Stimulated activated CD4-positive, alpha-beta T cell treated with anti-CD3 and anti-CD28 coated beads, Interleukin-4, amount 100 ng/mL, for 48 hours (primary cell): ENCODE measurements around the gene GLE1.
A peak's percentile ranks its signal among the peaks of the same experiment; 100 is the strongest.

Experiments
- DNase-seq, 2 donors: peaks; one replicate each; pipeline ENCODE4 v3.0.0-alpha.2; 2020; ENCODE audit warnings: low read depth in 2 of 2

The GLE1 gene, protein sequence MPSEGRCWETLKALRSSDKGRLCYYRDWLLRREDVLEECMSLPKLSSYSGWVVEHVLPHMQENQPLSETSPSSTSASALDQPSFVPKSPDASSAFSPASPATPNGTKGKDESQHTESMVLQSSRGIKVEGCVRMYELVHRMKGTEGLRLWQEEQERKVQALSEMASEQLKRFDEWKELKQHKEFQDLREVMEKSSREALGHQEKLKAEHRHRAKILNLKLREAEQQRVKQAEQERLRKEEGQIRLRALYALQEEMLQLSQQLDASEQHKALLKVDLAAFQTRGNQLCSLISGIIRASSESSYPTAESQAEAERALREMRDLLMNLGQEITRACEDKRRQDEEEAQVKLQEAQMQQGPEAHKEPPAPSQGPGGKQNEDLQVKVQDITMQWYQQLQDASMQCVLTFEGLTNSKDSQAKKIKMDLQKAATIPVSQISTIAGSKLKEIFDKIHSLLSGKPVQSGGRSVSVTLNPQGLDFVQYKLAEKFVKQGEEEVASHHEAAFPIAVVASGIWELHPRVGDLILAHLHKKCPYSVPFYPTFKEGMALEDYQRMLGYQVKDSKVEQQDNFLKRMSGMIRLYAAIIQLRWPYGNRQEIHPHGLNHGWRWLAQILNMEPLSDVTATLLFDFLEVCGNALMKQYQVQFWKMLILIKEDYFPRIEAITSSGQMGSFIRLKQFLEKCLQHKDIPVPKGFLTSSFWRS

DNA sequence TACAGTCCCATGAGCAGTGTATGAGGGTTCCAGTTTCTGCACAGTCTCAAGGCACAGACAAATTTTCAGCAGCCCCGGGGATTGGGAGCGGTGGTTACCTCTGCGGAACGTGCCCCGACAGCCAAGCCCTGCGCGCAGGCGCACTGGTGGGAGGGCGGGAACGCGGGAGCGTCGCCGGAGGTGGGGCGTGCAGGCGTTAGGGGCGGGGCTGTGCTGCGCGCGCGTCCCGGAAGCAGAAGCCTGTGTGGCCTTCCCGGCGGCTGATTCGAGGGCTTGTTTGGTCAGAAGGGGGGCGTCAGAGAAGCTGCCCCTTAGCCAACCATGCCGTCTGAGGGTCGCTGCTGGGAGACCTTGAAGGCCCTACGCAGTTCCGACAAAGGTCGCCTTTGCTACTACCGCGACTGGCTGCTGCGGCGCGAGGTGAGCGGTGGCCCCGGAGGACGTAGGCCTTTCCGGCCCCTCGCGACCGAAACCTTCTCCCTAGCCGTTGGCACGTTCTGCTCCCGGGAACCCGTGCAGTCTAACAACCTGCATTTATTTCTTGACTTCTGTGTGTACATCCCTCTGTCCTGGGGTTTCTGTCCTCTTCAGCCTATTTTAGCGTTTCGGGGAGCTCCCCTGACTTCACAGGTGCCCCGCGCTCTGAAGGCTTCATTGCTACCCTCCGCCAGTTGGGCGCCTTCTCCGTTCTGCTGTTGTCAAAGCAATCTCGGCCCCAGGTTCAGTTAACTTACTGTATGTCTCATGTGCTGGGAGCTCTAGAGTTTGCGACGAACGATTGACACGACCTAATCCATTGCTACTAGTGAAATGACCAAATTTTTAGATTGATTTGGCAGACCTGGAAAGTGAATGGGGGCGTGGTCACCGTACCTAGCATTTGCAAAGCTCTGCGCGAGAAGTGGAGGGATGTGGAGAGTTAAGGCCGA, at the start of gene GLE1:
TSS of gene GLE1 (plus strand) at position 235 of the 929 bp plus-strand sequence. CDS start at position 322, 87 bp downstream.
- DNase-seq: peak; percentile 96 to 98

DNA sequence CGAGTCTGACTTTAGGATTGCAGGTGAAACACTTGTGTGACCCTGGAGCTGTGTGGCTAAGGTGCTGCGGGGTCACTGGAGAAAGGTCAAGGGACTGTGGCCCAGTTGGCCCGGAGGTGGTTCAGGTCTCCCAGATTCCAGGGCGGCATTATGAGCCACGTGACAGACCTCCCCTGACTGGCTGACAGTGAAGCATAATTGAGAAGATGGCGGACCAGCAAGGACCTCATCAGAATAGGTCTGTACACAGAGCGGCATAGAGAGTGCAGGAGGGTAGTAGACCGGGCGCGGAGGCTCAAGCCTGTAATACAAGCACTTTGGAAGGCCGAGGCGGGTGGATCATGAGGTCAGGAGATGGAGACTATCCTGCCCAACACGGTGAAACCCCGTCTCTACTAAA, 49.5 kb upstream of the GLE1 start:
- DNase-seq: no peak

DNA sequence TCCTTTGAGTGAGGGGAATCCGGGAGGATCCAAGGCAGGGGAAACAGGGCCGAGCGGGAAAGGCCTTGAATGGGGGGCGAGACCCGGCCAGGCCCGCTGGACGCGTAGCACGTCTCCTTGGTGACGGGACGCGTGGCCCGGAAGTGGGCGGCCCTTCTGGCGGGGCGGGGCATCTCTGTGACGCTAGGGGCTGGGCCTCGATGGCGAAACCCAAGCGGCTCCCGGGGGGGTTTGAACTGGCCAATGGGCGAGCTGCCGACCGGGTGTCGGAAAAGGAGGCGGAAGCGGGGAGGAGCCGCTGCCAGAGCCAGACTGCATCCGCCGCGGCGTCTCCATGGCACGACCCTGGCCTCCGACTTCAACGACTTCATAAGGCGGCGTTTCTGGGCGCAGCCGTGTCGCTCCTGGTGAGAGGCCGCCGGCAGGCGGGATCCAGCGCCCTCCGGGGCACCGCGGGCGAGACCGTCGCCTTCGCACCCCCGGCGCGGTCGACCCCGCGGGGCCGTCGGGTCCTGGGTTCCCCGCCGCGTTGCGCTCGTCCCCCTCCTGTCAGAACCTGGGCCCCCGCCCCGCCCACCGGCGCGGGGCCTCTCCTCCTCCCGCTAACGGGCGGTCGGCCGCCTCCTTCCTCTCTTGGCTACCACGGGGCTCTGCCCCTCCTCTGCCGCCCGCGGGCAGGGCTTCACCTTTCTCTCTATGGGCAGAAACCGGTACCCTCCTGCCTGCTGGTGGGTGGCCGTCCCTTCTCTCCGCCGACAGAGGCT, 48.5 kb upstream of the GLE1 start, which contains the start of gene ODF2:
TSS of gene ODF2 (plus strand) at position 158 of the 764 bp plus-strand sequence. CDS start at position 244, 86 bp downstream.
- peak; percentile 97 to 99 for DNase-seq

DNA sequence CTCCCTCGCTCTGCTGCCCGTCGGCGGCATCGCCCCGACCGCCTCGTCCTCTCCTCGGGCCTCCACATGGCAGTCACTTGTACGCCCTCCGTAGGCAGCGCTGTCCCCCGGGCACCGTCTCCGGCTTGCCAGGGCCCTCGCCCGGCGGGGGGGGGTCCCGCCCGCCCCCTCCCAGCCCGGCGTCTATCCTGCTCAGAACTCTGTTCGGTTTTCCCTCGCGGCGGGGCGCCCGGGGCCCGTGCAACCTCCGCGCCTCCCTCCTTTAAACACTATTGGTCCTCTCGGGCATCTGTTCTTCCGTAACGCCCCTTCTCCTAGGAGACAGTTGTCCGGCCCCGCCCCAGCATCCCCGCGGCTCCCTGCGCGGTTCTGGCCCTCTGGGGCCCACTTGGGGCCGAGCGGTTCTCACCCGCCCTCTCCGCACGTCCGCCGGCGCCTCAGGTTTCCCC, 47.9 kb upstream of the GLE1 start:
- peak; percentile 42 to 72 for DNase-seq

DNA sequence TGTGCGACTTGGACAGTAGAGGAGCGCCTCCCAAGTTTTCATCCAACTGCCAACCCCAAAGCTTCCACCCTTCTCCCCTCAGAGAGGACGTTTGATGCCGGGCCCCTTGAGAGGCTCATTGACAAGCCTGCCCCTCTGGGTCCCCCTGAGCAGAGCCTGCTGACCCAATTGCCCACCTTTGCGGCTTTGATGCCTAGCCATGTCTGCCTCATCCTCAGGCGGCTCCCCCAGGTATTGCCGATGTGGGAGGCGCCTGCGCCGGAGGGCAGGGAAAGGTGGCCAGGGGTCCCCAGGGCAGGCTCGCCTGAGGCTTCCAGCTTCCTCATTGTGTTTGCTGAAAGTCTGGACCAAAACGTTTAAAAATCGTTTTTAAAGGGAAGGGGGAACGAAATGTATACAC, 47.3 kb upstream of the GLE1 start:
- no peak for DNase-seq

DNA sequence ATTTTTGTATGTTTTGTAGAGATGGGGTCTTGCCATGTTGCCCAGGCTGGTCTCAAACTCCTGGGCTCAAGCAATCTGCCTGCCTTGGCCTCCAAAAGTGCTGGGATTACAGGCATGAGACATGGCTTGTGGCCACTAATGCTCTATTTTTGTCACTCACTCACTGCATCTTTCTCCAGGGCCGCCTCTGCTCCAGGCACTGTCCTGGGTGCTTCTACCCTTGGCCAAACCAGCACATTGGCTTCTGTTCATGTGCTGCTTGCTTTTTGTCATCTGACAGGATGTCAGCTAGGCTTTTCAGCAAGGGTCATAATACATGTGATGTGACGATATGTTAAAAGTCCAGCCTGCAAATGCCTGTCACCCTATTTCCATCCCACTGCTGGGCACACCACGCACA, 45.5 kb upstream of the GLE1 start:
- DNase-seq: no peak

DNA sequence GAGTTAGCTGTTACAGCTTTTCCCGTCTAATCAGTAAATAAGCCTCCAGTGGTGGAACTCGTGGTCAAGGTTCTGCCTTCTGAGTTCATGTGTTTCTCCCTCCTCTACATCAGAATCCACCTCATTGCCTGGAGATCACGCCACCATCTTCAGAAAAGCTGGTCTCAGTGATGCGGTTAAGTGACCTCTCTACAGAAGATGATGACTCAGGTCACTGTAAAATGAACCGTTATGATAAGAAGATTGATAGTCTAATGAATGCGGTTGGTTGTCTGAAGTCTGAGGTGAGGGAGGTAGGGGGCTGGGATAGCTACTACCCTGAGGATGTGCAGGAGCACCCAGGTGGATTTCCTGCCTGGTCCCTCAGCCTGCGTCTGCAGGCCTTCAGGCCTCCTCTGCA, 35.4 kb upstream of the GLE1 start:
- DNase-seq: no peak

DNA sequence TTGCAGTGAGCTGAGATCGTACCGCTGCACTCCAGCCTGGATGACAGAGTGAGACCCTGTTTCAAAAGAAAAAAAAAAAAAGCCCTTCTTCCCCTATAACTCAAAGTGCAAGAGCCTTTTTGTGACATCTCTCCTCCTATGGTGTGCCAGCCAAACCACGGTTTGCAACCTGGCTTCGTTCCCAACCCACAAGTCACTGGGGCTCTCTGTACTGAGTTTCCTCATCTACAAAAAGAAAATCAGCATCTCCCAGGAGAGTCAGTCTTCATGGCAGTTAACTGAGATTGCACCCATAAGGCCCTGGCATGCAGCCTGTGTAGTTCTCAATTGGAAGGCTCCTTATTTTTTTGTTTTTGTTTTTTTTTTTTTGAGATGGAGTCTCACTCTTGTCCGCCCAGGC, 34.0 kb upstream of the GLE1 start:
- DNase-seq: no peak

DNA sequence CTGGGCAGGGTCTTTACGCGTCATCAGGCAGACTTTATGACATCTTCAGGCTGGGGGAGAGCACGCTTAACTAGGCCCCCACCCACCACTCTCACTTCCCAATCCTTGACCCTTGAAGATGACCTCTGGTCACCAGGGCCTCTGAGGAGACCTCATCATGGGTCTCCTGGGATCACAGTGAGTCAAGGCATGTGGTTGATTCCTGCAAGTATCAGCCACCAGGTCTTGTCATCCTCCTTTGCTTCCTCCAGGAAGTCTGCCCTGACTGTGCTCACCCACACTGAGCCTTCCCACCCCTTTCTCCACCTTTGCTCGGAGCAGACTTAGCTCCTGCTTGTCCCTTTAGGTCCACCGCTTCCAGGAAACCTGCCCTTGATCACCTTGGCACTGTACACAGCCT, 31.4 kb upstream of the GLE1 start:
- no peak for DNase-seq

DNA sequence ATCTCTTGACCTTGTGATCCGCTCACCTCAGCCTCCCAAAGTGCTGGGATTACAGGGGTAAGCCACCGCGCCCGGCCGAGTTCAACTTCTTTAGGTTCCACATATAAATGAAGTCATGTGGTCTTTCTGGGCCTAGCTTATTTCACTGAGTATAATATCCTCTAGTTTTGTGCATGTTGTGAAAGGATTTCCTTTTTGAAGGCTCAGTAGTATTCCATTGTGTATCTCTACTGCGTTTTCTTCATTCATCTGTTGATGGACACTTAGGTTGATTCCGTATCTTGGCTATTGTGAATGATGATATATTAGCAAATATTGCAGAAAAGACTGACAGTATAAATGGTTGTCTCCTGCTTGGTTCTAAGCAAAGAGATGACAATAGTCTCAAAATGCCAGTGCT, 28.7 kb upstream of the GLE1 start:
- DNase-seq: no peak

DNA sequence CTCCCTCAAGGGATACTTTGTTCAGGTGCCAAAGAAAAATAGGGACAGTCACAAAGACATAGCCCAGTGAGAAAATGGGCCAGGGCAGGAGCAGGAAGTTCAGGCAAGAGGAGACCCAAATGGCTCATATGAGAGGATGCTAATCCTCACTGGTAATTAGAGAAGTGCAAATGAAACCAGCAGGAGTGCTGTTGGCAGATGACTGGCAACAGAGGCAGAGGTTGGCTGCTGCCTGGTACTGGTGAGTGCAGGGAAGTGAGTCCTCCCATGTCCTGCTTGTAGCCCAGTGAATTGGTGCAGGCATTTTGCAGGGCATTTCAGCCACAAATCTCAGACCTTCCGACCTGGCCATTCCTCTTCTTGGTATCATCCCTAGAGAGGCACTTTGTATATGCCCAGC, 25.3 kb upstream of the GLE1 start:
- no peak for DNase-seq

DNA sequence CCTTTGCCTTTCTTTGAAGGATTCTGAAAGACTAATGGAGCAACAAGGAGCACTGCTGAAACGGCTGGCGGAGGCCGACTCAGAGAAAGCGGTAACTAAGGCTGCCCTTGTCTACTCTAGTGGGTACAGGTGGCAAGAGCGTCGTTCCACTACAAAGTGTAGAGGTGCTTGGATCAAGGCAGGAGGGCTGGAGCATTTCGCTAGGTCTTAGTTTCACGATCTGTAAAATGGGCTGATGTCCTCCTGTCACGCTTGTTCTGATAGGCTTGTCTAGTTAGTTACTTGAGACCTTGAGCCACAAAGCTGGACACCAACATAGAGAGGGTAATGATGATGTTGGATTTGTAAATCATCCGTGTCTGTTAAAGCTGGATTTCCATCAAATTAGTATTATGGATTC, 23.0 kb upstream of the GLE1 start:
- no peak for DNase-seq

DNA sequence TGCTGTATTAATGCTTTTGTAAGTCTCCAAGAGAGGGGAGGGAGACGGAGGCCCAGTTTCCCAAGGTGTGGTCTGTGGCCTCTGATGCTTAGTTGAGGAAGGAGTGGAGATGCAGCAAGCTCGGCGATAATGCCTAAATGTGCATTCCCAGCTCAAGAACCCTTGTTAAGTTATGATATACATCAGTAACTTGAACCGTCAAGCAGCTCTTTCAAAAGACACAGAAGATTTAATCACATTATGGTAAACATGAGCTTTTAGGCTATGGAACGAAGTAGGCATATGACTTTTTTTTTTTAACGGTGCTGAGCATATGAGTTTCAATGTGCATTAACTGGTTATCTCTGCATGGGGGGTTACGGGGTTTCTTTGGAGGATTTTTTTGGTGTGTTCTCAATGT, 22.3 kb upstream of the GLE1 start:
- DNase-seq: no peak

DNA sequence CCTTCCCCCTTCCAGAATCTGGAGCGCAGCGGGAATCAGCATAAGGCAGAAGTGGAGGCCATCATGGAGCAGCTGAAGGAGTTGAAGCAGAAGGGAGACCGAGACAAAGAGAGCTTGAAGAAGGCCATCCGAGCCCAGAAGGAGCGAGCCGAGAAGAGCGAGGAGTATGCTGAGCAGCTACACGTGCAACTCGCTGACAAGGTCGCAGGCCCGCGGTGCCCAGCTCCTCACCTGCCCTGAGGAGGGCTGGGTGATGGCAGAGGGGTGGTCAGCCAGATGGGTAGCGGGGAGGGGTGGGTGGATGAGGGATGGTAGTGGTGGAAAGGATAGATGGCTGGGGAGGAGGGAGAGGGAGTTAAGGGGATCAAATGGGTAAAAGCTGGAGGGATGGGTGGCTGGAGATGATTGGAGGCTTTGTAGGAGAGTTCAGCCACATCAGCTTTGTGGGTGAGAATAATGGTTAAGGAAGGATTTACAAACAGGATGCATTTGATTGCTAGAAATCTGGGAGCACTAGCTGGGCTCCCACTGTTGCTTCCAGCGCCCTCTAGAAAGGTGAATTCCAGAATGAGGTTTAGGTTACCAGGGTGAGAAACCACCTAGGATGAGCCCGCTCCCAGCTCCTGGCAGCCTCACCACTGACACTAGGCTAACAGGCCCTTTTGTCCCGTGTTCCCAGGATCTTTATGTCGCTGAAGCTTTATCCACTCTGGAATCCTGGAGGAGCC, 19.7 kb upstream of the GLE1 start:
- no peak for DNase-seq

DNA sequence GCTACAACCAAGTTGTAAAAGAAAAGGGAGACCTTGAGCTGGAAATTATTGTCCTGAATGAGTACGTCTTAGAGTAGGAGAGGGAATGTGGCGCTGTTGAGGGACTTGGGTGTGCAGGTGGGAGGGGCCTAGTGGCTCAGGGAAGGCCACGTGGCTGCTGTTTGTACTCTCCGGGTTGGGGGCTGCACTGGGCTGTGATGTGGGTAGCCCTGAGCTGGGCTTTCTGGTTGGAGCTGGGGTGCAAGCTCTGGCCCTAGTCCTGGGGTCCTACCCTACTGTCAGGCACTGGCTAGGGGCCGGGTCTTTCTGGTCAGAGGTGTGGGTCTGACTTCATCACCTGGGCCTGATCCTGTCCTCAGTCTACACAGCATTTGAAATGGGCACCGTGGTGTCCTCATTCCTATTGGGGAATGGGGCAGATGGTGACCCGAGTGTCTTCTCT, 19.1 kb upstream of the GLE1 start:
- no peak for DNase-seq

DNA sequence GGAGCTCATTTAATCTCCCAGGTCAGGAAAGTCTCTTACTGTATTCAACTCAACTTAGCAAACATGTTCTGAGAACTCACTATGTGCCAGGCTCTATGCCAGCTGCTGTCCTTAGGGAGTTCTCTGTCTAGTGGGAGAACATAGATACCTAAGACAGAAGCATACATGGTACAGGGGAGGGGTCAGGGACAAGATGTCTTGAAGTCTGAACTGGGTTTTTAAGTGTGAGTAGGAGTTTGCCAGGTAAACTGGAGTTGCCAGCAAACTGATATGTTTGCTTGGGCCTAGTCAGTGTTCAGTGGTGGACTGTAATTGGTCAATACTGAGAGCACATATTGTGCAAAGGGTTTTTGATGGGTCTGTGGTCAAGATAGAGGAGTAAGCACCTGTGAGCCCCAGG, 18.3 kb upstream of the GLE1 start:
- no peak for DNase-seq

DNA sequence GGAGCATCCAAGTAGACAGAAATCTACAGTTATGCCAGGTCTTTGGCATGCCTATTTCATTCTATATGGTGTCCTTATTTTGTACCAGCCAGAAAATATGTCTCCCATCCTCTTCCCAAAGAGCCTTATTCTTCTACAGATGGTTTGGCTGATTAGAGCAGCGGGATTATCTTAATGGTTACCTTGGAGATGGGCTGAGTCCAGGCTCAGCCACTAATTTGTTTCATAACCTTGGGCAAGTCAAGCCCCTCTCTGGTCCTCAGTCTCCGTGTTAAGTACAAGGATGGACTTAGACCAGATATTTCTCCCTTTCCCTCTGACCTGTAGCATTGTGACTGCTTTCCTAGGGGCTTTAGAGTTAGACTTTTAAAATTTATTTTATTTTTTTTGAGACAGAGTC, 11.1 kb upstream of the GLE1 start:
- DNase-seq: no peak

DNA sequence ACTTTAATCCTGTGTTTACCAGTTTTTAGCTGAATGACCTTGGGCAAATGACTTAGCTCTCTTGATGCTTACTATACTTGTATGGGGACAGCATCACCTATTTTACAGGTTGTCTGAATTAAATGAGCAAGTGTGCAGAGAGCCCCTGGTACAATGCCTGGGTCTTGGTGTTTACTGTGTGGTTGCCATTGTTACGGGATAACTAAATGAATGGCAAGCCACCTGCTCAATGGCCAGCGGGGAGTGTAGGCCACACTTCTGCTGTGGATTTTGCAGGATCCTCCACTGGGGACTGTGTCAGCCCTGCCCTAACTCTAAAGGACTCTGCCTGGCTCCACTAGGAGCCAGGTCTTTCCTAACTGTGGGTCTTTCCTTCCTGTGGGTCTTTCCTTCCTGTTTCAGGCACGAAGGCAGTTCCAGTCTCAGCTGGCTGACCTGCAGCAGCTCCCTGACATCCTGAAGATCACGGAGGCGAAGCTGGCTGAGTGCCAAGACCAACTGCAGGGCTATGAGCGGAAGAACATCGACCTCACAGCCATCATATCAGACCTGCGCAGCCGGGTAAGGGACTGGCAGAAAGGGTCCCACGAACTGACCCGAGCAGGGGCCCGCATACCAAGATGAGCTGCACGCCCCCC, 10.3 kb upstream of the GLE1 start:
- no peak for DNase-seq

DNA sequence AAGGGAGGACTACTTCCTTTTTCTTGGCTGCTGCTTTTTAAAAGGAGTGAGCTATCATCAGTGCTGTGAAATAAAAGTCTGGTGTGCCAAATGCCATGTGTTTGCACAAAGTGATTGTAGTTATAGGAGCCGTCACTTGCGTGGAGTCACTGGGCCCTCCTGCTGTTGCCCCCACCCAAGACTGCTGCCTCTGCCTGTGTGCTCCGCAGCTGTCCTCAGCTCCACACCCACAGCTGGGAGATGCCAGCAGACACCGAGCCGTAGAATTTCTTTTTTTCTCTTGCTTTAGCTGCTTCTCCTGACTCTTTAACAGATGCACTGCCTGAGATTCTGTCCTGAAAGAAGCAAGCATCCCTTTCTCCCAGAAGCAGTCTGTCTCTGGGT, 9.8 kb upstream of the GLE1 start:
- no peak for DNase-seq

DNA sequence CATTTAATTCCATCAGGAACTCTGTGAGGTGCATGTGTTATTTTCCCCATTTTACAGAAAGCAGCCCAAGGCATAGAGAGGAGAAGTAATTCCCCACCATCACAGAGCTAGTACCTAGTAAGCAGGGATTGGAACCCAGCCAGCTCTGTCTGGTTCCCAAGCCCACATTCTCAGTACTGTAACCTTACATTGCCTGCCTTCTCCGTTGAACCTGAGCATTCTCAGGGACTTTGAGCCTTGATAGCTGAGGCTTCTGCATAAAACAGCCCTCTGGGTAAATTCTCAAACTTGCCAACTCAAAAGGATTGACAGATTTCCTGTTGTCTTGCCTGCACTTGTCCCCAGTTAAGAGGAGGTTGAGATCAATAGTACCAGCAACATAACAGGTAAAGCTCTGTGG, 9.2 kb upstream of the GLE1 start:
- no peak for DNase-seq
